ENCODE results near the gene AVEN.
"Not testable (repeated sequence)": the region's sequence is repeated elsewhere in the genome, so short reads cannot be mapped to it uniquely, and the experiment has no call there.

AVEN gene

GRCh38 chr15:34043813-34044212, 4.8 kb upstream of the AVEN start:
- no peak overlapping the region for H3K27ac ChIP-seq (ENCODE audit: insufficient read depth, low read depth, low read length, poor library complexity, severe bottlenecking)
- H3K27me3 ChIP-seq (ENCODE audit: control insufficient read depth, insufficient read depth, low read length, poor library complexity, severe bottlenecking): peaks cover 14% of the 10 kb centered on the region
- 92 to 93% methylated on average over 2 of the region's 2 CpGs for WGBS, 2 experiments
- no peak overlapping the region for H3K4me3 ChIP-seq (ENCODE audit: insufficient read depth, low read depth, low read length)
- H3K36me3 ChIP-seq (ENCODE audit: control insufficient read depth, insufficient read depth, low read length): no peaks in the 10 kb centered on the region
- no peaks in the 10 kb centered on the region for H3K9me3 ChIP-seq (ENCODE audit: control insufficient read depth, low read length)
- no peaks in the 10 kb centered on the region for H3K4me1 ChIP-seq (ENCODE audit: control insufficient read depth, insufficient read depth, low read length)

GRCh38 chr15:34043391-34043790, 4.4 kb upstream of the AVEN start:
- H3K9me3 ChIP-seq (ENCODE audit: control insufficient read depth, low read length): no peaks in the 10 kb centered on the region
- no peak overlapping the region for H3K4me3 ChIP-seq (ENCODE audit: insufficient read depth, low read depth, low read length)
- no peaks in the 10 kb centered on the region for H3K36me3 ChIP-seq (ENCODE audit: control insufficient read depth, insufficient read depth, low read length)
- H3K4me1 ChIP-seq (ENCODE audit: control insufficient read depth, insufficient read depth, low read length): no peaks in the 10 kb centered on the region
- H3K27ac ChIP-seq (ENCODE audit: insufficient read depth, low read depth, low read length, poor library complexity, severe bottlenecking): no peak overlapping the region
- WGBS, 2 experiments: 100% methylated on average over 1 of the region's 1 CpG; no CpG with 5 or more reads in 1 of the 2 experiments
- peaks cover 14% of the 10 kb centered on the region for H3K27me3 ChIP-seq (ENCODE audit: control insufficient read depth, insufficient read depth, low read length, poor library complexity, severe bottlenecking)

GRCh38 chr15:34039790-34040113, 748 bp upstream of the AVEN start:
- no peaks in the 10 kb centered on the region for H3K9me3 ChIP-seq (ENCODE audit: control insufficient read depth, low read length)
- H3K27ac ChIP-seq (ENCODE audit: insufficient read depth, low read depth, low read length, poor library complexity, severe bottlenecking): no peak overlapping the region
- H3K27me3 ChIP-seq (ENCODE audit: control insufficient read depth, insufficient read depth, low read length, poor library complexity, severe bottlenecking): peaks cover 14% of the 10 kb centered on the region
- H3K36me3 ChIP-seq (ENCODE audit: control insufficient read depth, insufficient read depth, low read length): no peaks in the 10 kb centered on the region
- no peak overlapping the region for H3K4me3 ChIP-seq (ENCODE audit: insufficient read depth, low read depth, low read length)
- 65 to 73% methylated on average over 1 of the region's 1 CpG for WGBS, 2 experiments
- no peaks in the 10 kb centered on the region for H3K4me1 ChIP-seq (ENCODE audit: control insufficient read depth, insufficient read depth, low read length)

- H3K9me3 ChIP-seq (ENCODE audit: control insufficient read depth, low read length): no peaks in the 10 kb centered on the region
- H3K27me3 ChIP-seq (ENCODE audit: control insufficient read depth, insufficient read depth, low read length, poor library complexity, severe bottlenecking): peaks cover 14% of the 10 kb centered on the region
- 1% methylated on average over 69 of the region's 70 CpGs for WGBS, 2 experiments
- peak overlapping the region; percentile 81 for H3K27ac ChIP-seq (ENCODE audit: insufficient read depth, low read depth, low read length, poor library complexity, severe bottlenecking)
- peak overlapping the region; percentile 71 for H3K4me3 ChIP-seq (ENCODE audit: insufficient read depth, low read depth, low read length)
- no peaks in the 10 kb centered on the region for H3K36me3 ChIP-seq (ENCODE audit: control insufficient read depth, insufficient read depth, low read length)
- H3K4me1 ChIP-seq (ENCODE audit: control insufficient read depth, insufficient read depth, low read length): no peaks in the 10 kb centered on the region
These were observed 757 bp downstream of the AVEN start for GRCh38 chr15:34038023-34038870.

GRCh38 chr15:34031987-34032760, 6.8 kb downstream of the AVEN start:
- WGBS, 2 experiments: 77 to 89% methylated on average over 10 of the region's 10 CpGs
- Histone ChIP-seq H3K9me3 (ENCODE audit: control insufficient read depth, low read length) (peaks cover 2% of the 10 kb centered on the region), H3K4me3 (ENCODE audit: insufficient read depth, low read depth, low read length) (no peak overlapping the region), H3K36me3 (ENCODE audit: control insufficient read depth, insufficient read depth, low read length) (no peaks in the 10 kb centered on the region), H3K4me1 (ENCODE audit: control insufficient read depth, insufficient read depth, low read length) (no peaks in the 10 kb centered on the region), H3K27me3 (ENCODE audit: control insufficient read depth, insufficient read depth, low read length, poor library complexity, severe bottlenecking) (no peaks in the 10 kb centered on the region), H3K27ac (ENCODE audit: insufficient read depth, low read depth, low read length, poor library complexity, severe bottlenecking) (no peak overlapping the region)

GRCh38 chr15:34027606-34028005, 11.4 kb downstream of the AVEN start:
- no peaks in the 10 kb centered on the region for H3K4me1 ChIP-seq (ENCODE audit: control insufficient read depth, insufficient read depth, low read length)
- H3K9me3 ChIP-seq (ENCODE audit: control insufficient read depth, low read length): peaks cover 2% of the 10 kb centered on the region
- no peaks in the 10 kb centered on the region for H3K27me3 ChIP-seq (ENCODE audit: control insufficient read depth, insufficient read depth, low read length, poor library complexity, severe bottlenecking)
- no peak overlapping the region for H3K4me3 ChIP-seq (ENCODE audit: insufficient read depth, low read depth, low read length)
- H3K36me3 ChIP-seq (ENCODE audit: control insufficient read depth, insufficient read depth, low read length): no peaks in the 10 kb centered on the region
- no peak overlapping the region for H3K27ac ChIP-seq (ENCODE audit: insufficient read depth, low read depth, low read length, poor library complexity, severe bottlenecking)
- WGBS, 2 experiments: 55 to 61% methylated on average over 3 of the region's 3 CpGs

- WGBS, 2 experiments: 95 to 100% methylated on average over 3 of the region's 3 CpGs
- no peak overlapping the region for H3K4me3 ChIP-seq (ENCODE audit: insufficient read depth, low read depth, low read length)
- no peak overlapping the region for H3K27ac ChIP-seq (ENCODE audit: insufficient read depth, low read depth, low read length, poor library complexity, severe bottlenecking)
- H3K4me1 ChIP-seq (ENCODE audit: control insufficient read depth, insufficient read depth, low read length): no peaks in the 10 kb centered on the region
- H3K27me3 ChIP-seq (ENCODE audit: control insufficient read depth, insufficient read depth, low read length, poor library complexity, severe bottlenecking): no peaks in the 10 kb centered on the region
- H3K36me3 ChIP-seq (ENCODE audit: control insufficient read depth, insufficient read depth, low read length): no peaks in the 10 kb centered on the region
- H3K9me3 ChIP-seq (ENCODE audit: control insufficient read depth, low read length): peaks cover 2% of the 10 kb centered on the region
These were observed 13.8 kb downstream of the AVEN start for GRCh38 chr15:34025252-34025651.

GRCh38 chr15:34023907-34024306, 15.1 kb downstream of the AVEN start:
- 78 to 95% methylated on average over 1 of the region's 1 CpG for WGBS, 2 experiments
- Histone ChIP-seq H3K9me3 (ENCODE audit: control insufficient read depth, low read length) (peaks cover 2% of the 10 kb centered on the region), H3K4me1 (ENCODE audit: control insufficient read depth, insufficient read depth, low read length) (no peaks in the 10 kb centered on the region), H3K27me3 (ENCODE audit: control insufficient read depth, insufficient read depth, low read length, poor library complexity, severe bottlenecking) (no peaks in the 10 kb centered on the region), H3K36me3 (ENCODE audit: control insufficient read depth, insufficient read depth, low read length) (no peaks in the 10 kb centered on the region), H3K27ac (ENCODE audit: insufficient read depth, low read depth, low read length, poor library complexity, severe bottlenecking) (no peak overlapping the region), H3K4me3 (ENCODE audit: insufficient read depth, low read depth, low read length) (no peak overlapping the region)

GRCh38 chr15:34019369-34019990, 19.5 kb downstream of the AVEN start:
- no peaks in the 10 kb centered on the region for H3K27me3 ChIP-seq (ENCODE audit: control insufficient read depth, insufficient read depth, low read length, poor library complexity, severe bottlenecking)
- H3K4me3 ChIP-seq (ENCODE audit: insufficient read depth, low read depth, low read length): no peak overlapping the region
- H3K36me3 ChIP-seq (ENCODE audit: control insufficient read depth, insufficient read depth, low read length): no peaks in the 10 kb centered on the region
- H3K27ac ChIP-seq (ENCODE audit: insufficient read depth, low read depth, low read length, poor library complexity, severe bottlenecking): no peak overlapping the region
- 92 to 100% methylated on average over 3 of the region's 3 CpGs for WGBS, 2 experiments
- H3K4me1 ChIP-seq (ENCODE audit: control insufficient read depth, insufficient read depth, low read length): no peaks in the 10 kb centered on the region
- H3K9me3 ChIP-seq (ENCODE audit: control insufficient read depth, low read length): no peaks in the 10 kb centered on the region

GRCh38 chr15:34018738-34019137, 20.3 kb downstream of the AVEN start:
- H3K36me3 ChIP-seq (ENCODE audit: control insufficient read depth, insufficient read depth, low read length); H3K27me3 ChIP-seq (ENCODE audit: control insufficient read depth, insufficient read depth, low read length, poor library complexity, severe bottlenecking); H3K4me1 ChIP-seq (ENCODE audit: control insufficient read depth, insufficient read depth, low read length); H3K9me3 ChIP-seq (ENCODE audit: control insufficient read depth, low read length); H3K27ac ChIP-seq (ENCODE audit: insufficient read depth, low read depth, low read length, poor library complexity, severe bottlenecking); H3K4me3 ChIP-seq (ENCODE audit: insufficient read depth, low read depth, low read length): not testable (repeated sequence)
- 94 to 99% methylated on average over 2 of the region's 2 CpGs for WGBS, 2 experiments

All from ectodermal cell (in vitro differentiated cells).